HG03066 (cell line): ENCODE results near the gene FLYWCH2.
"Not testable (repeated sequence)": the region's sequence is repeated elsewhere in the genome, so short reads cannot be mapped to it uniquely, and the experiment has no call there.

Experiments used
- ATAC-seq: cut with Tn5 transposase; IDR thresholded peaks from one replicate; pipeline ENCODE4 v1.9.1; 2021; ENCODE audit warnings: low read depth; ENCODE audit not compliant: unreplicated experiment

Gene FLYWCH2

GRCh38 chr16:2934450-2934849, 51.4 kb downstream of the FLYWCH2 start:
- ATAC-seq, result no peak

DNA sequence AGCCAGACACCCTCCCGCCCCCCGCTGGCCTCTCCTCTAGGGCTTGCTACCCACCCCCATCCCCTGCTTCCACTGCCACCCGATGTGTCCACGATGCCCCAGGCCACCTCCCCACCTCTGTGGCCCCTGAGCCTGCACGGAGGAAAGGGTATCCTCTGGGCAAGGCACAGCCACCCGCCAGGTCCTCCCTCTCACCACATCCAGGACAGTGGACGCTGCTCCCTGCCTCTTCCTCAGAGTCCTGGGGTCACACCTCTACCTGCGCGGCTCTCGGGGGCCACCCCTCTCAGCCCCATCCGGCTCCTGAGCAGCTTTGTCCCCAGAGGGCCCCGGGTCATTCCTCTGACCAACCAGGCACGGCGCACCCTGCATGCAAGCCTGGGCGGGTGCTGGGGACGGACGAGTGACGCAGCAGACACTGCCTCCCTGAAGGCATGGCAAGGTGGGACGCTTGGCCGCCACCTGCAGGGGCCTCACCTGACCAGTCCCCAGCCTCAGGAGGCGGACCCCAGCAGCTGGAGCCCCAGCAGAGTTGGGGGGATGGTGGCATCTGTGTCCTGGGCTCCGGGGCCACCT, 53.5 kb downstream of the FLYWCH2 start:
- ATAC-seq, result no peak

- ATAC-seq, result no peak
Measured at GRCh38 chr16:2937170-2937569, 54.2 kb downstream of the FLYWCH2 start.

DNA sequence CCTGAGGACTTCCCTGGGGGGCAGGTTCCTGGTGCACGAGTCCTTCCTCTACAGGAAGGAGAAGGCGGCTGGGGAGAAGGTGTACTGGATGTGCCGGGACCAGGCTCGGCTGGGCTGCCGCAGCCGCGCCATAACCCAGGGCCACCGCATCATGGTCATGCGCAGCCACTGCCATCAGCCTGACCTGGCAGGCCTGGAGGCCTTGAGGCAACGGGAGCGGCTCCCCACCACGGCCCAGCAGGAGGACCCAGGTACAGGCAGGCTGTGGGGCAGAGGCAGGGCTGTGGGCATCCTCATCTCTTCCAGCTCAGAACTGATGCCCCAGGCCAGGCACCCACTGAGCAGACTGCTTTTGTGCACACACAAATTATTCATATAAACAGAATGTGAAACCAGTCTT, 55.2 kb downstream of the FLYWCH2 start:
- no peak for ATAC-seq

DNA sequence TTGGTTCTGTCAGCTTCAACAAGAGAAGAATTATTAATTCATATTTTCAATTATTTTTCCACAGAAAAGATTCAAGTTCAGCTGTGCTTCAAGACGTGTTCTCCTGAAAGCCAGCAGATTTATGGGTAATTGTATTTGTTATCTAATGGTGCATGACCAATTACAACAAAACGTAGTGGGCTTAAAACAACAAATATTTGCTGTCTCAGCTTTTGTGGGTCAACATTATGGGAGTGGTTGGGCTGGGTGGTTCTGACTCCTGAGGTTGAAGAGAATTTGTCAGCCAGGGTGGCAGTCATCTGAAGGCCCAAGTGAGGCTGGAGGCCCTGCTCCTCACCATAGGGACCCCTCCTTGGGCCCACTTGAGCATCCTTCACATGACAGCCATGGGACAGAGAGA, 57.0 kb downstream of the FLYWCH2 start:
- no peak for ATAC-seq

DNA sequence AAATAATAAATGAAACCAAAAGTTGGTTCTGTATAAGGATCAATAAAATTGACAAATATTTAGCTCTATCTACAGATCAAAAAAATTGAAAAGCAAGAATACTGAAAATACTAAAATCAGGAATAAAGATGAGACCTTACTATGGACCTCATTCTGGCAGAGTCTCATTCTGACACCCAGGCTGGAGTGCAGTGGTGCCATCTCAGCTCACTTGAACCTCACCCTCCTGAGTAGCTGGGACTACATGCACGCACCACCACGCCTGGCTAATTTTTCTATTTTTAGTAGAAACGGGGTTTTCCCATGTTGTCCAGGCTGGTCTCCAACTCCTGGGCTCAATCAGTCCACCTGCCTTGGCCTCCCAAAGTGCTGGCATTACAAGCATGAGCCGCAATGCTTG, 59.0 kb downstream of the FLYWCH2 start:
- no peak for ATAC-seq

GRCh38 chr16:2943716-2944115, 60.7 kb downstream of the FLYWCH2 start:
- ATAC-seq, result not testable (repeated sequence)

- ATAC-seq, result no peak
Measured at GRCh38 chr16:2946649-2947048, 63.6 kb downstream of the FLYWCH2 start.
